HepG2 (cell line): ENCODE measurements around the gene PTPN20. TPM values are rescaled to one million over a fixed set of nuclear protein-coding genes. Genes with fewer than 3 reads are reported as not detected.

ENCODE experiments used
- ZBTB40 ChIP-seq, 2 experiments: fragments of 450-650 bp in 1 of 2; sonication (generic) in 1 of 2; formaldehyde crosslinking in 1 of 2; IDR thresholded peaks; 2 replicates each; pipeline versions ENCODE4 v1.6.1 to v1.8.0; 2016 to 2022; ENCODE audit warnings: antibody characterized with exemption in 1 of 2, mild to moderate bottlenecking in 1 of 2, missing genetic modification reagents in 1 of 2
- ZNF34 ChIP-seq: sonication (generic); formaldehyde crosslinking; IDR thresholded peaks from 2 replicates; pipeline ENCODE4 v1.4.0; 2020; ENCODE audit warnings: mild to moderate bottlenecking, missing genetic modification reagents, borderline replicate concordance
- polyA plus RNA-seq, 8 experiments: library from polyadenylated mRNA; depleted of rRNA in 3 of 8; stranded (reverse) in 7 of 8; unstranded in 1 of 8; fragments of >200 nt; fragmentation: Illumina TruSeq in 4 of 8; extraction: Trizol in 4 of 8; gene quantifications; 2 replicates each; pipeline versions ENCODE4 v1.2.1 to v1.2.3, GENCODE V29; 2011 to 2016; ENCODE audit warnings: low read depth in 4 of 8, missing spikeins in 1 of 8, mixed read lengths in 1 of 8; ENCODE audit not compliant: insufficient read depth in 1 of 8
- total RNA-seq, 5 experiments: library from RNA; depleted of rRNA; stranded (reverse); fragments of >200 nt; fragmentation: Illumina TruSeq; extraction: Trizol; gene quantifications; 2 replicates each; pipeline ENCODE4 v1.2.3, GENCODE V29; 2016; ENCODE audit warnings: low read depth in 1 of 5

Gene PTPN20
- total and polyA plus RNA-seq, 2 of the 13 experiments (the other 11 are each of a cell fraction or from before 2014, with no cell fraction given), result not detected

GRCh38 chr10:47024046-47024322, 112.8 kb downstream of the PTPN20 start (continued):
- TF ChIP-seq ZBTB40 (IDR thresholded peaks at IDR 0.05) (no peak), ZBTB40 (CRISPR knock-in tag; IDR thresholded peaks at IDR 0.05) (no peak), ZNF34 (CRISPR knock-in tag) (no peak)
